Caco-2 (cell line): ENCODE results near the gene PLP2. TPM values are rescaled to one million over a fixed set of nuclear protein-coding genes. Genes with fewer than 3 reads are reported as not detected.

Experiments used
- BruUV-seq: library from RNA; stranded (reverse); fragments of 400-500 nt; replicated peaks from 2 replicates; lab custom pipeline; 2021; lab: Mats Ljungman, UMichigan
- CTCF ChIA-PET: fragments of 300-600 bp; sonication (Branson Sonifier 250); formaldehyde crosslinking; loops from one replicate; lab custom pipeline; 2022; ENCODE audit warnings: antibody characterized with exemption; lab: Charles Lee
- POLR2A ChIA-PET: fragments of 300-600 bp; sonication (Branson Sonifier 250); formaldehyde crosslinking; loops from one replicate; lab custom pipeline; 2022; ENCODE audit warnings: antibody characterized with exemption; lab: Charles Lee
- DNase-seq, 2 experiments: peaks; one replicate each; pipeline versions ENCODE4 v3.0.0 to v3.0.0-alpha.2; 2020 to 2022
- H3K27me3 ChIP-seq: replicated peaks from 2 replicates; pipeline ENCODE4 v1.6.0; 2011; ENCODE audit warnings: low read length; ENCODE audit not compliant: control insufficient read depth, insufficient read depth
- H3K36me3 ChIP-seq: 2 replicates; pipeline ENCODE4 v1.5.1; 2011; ENCODE audit warnings: low read length; ENCODE audit not compliant: control insufficient read depth, insufficient read depth
- H3K4me1 ChIP-seq: fragments of 250-450 bp; sonication (Bioruptor Pico); 2 replicates; pipeline ENCODE4 v1.5.1; 2020; ENCODE audit warnings: mild to moderate bottlenecking
- H3K4me3 ChIP-seq: 2 replicates; pipeline ENCODE4 v1.5.1; 2011; ENCODE audit warnings: low read depth, mild to moderate bottlenecking, control low read depth, low read length
- H3K9me3 ChIP-seq: fragments of 250-450 bp; sonication (Bioruptor Pico); 2 replicates; pipeline ENCODE4 v1.5.1; 2020; ENCODE audit warnings: mild to moderate bottlenecking, moderate library complexity
- H3K27ac Mint-ChIP-seq: one replicate; pipeline ENCODE4 v1.8.0; 2022; ENCODE audit warnings: mixed read lengths; ENCODE audit not compliant: unreplicated experiment
- H3K27me3 Mint-ChIP-seq: one replicate; pipeline ENCODE4 v1.8.0; 2022; ENCODE audit warnings: mixed read lengths; ENCODE audit not compliant: insufficient read depth, unreplicated experiment
- H3K36me3 Mint-ChIP-seq: one replicate; pipeline ENCODE4 v1.8.0; 2022; ENCODE audit warnings: mild to moderate bottlenecking, mixed read lengths; ENCODE audit not compliant: insufficient read depth, unreplicated experiment
- H3K4me1 Mint-ChIP-seq: one replicate; pipeline ENCODE4 v1.8.0; 2022; ENCODE audit warnings: low read depth, mixed read lengths; ENCODE audit not compliant: unreplicated experiment
- H3K4me3 Mint-ChIP-seq: one replicate; pipeline ENCODE4 v1.8.0; 2022; ENCODE audit warnings: mild to moderate bottlenecking, moderate library complexity, mixed read lengths; ENCODE audit not compliant: unreplicated experiment
- H3K9me3 Mint-ChIP-seq: one replicate; pipeline ENCODE4 v1.8.0; 2022; ENCODE audit warnings: mixed read lengths; ENCODE audit not compliant: unreplicated experiment
- intact Hi-C: fragments of 100-400 bp; cut with micrococcal nuclease; formaldehyde crosslinking; loops from one replicate; pipeline ENCODE4 v1.10.0; 2022; ENCODE audit not compliant: unreplicated experiment
- total RNA-seq: library from RNA; stranded (reverse); gene quantifications from 2 replicates; pipeline ENCODE4 v1.2.3, GENCODE V29; 2022
- TF ChIP-seq, protein P1 (sequence below), 2 experiments: fragments of 200-600 bp in 1 of 2; IDR thresholded peaks; 1 replicate in 1 of 2; 2 replicates in 1 of 2; pipeline versions ENCODE4 v1.5.1 to v1.8.0; 2011 to 2022; ENCODE audit warnings: antibody characterized with exemption in 1 of 2, control low read depth in 1 of 2, inconsistent platforms in 1 of 2, low read depth in 1 of 2, low read length in 1 of 2, mild to moderate bottlenecking in 1 of 2, moderate library complexity in 1 of 2; ENCODE audit not compliant: insufficient read depth in 1 of 2, severe bottlenecking in 1 of 2, unreplicated experiment in 1 of 2

PLP2 gene
- total RNA-seq, 1 experiment from 2014 or later = 54.2 TPM

DNA sequence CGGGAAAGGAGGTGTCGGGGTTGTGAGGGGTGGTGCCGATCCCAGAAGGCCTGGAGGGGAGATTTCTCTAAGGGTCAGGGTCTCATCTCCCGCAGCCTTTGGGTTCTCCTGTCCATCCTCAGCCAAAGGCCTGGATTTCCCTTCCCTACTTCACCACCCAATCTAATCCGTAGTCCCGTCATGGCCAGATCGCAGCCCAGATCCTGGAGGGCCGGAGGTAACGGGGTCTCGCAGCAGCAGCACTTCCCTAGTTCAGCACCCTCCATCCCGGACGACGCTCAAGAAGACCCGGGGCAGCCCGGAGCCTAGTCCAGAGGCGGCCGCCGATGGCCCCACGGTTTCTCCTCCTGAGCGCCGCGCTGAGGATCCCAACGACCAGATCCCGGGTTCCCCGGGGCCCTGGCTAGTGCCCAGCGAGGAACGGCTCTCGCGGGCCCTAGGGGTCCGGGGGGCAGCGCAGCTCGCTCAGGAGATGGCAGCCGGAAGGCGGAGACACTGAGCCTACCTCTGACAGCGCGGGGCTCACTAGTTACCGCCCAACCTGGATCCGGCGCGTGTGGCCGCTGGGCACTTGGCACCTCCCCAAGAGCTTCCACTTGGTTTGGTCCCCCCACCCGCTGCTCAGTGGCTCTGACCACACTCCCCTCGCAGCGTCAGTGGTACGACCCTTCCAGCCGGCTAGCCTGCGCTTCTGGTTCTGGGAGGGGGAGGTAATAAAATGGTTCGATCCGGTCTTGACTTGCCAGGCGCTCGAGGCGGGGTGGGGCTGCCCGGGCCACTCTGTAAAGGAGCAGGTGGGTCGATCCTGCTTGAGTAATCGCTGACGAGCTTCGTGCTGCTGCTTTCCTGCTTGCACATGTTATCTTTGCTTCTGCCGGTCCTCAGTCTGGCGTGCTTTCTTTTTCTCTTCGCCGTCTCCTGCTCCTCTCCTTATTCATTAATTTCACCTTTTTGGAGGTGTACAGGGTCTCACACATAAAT is 5.5 kb upstream of the PLP2 start:
- ChIA-PET CTCF (no interaction called here), POLR2A (no interaction called here)
- H3K36me3 ChIP-seq = no peaks in the 10 kb centered on the region
- Mint-ChIP-seq H3K4me3 (no peak overlapping the region), H3K36me3 (peaks cover 9% of the 10 kb centered on the region), H3K27ac (no peak overlapping the region), H3K4me1 (peaks cover 7% of the 10 kb centered on the region), H3K9me3 (no peaks in the 10 kb centered on the region), H3K27me3 (no peaks in the 10 kb centered on the region)
- no TSS peak for BruUV-seq
- no peaks in the 10 kb centered on the region for H3K4me1 ChIP-seq
- H3K4me3 ChIP-seq = no peak overlapping the region
- TF ChIP-seq, protein P1, sequence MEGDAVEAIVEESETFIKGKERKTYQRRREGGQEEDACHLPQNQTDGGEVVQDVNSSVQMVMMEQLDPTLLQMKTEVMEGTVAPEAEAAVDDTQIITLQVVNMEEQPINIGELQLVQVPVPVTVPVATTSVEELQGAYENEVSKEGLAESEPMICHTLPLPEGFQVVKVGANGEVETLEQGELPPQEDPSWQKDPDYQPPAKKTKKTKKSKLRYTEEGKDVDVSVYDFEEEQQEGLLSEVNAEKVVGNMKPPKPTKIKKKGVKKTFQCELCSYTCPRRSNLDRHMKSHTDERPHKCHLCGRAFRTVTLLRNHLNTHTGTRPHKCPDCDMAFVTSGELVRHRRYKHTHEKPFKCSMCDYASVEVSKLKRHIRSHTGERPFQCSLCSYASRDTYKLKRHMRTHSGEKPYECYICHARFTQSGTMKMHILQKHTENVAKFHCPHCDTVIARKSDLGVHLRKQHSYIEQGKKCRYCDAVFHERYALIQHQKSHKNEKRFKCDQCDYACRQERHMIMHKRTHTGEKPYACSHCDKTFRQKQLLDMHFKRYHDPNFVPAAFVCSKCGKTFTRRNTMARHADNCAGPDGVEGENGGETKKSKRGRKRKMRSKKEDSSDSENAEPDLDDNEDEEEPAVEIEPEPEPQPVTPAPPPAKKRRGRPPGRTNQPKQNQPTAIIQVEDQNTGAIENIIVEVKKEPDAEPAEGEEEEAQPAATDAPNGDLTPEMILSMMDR (IDR thresholded peaks at IDR 0.05; ENCODE audit: insufficient read depth in 1 of 2, low read depth in 1 of 2, low read length in 1 of 2, severe bottlenecking in 1 of 2, unreplicated experiment in 1 of 2) = no peak
- no peaks in the 10 kb centered on the region for H3K9me3 ChIP-seq
- intact Hi-C loops = no loop called here
- peak in 1 of 2 experiments; percentile 55 for DNase-seq
- no peaks in the 10 kb centered on the region for H3K27me3 ChIP-seq

DNA sequence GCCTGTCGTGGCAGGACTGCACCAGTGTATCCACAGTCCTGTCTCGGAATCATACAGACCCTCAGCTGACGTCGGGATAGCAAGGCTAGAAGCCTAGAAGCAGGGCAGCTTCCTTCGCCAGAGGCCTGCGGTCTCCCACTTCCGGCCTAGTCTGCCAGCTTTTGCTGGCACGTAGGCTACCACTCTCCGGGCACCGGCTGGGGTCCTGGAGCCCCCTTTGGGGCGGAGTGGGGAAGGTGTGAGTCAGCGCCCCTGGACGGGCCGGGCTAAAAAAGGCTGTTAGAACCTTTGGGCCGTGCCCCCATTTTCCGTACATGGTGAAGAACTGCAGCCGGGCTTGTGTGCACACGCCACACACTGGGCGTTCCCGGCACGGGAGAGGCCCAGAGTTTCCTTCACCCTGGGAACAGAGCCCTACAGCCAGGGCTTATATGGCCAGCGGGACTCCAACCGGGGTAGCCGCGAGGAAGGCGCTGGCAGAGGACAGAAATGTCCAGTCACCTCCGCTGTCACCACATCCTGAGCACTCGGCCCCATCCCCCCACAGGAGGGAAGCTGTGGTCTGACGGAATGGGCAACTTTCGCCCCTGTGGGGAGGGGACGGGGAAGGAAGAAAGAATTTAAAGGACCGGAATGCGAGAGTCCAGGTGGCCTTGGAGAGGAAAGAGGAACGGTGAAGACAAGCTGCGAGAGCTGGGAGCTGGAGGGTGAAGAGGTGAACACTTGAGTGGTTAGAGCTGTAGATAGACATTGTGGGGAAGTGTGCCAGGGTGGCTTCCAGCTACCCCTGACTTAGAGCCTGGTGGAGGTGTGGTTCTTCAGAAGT is 4.6 kb upstream of the PLP2 start:
- no peaks in the 10 kb centered on the region for H3K9me3 ChIP-seq
- H3K4me1 ChIP-seq = no peaks in the 10 kb centered on the region
- H3K4me3 Mint-ChIP-seq = no peak overlapping the region
- H3K4me1 Mint-ChIP-seq = peaks cover 7% of the 10 kb centered on the region
- ChIA-PET POLR2A (no interaction called here), CTCF (no interaction called here)
- no peak overlapping the region for H3K27ac Mint-ChIP-seq
- H3K36me3 ChIP-seq = no peaks in the 10 kb centered on the region
- H3K27me3 ChIP-seq = no peaks in the 10 kb centered on the region
- H3K9me3 Mint-ChIP-seq = no peaks in the 10 kb centered on the region
- BruUV-seq = no TSS peak
- DNase-seq = no peak
- H3K36me3 Mint-ChIP-seq = peaks cover 14% of the 10 kb centered on the region
- H3K27me3 Mint-ChIP-seq = no peaks in the 10 kb centered on the region
- TF ChIP-seq, protein P1 (IDR thresholded peaks at IDR 0.05; ENCODE audit: insufficient read depth in 1 of 2, low read depth in 1 of 2, low read length in 1 of 2, severe bottlenecking in 1 of 2, unreplicated experiment in 1 of 2) = no peak
- no peak overlapping the region for H3K4me3 ChIP-seq
- intact Hi-C loops = no loop called here

GRCh38 chrX:49167740-49168108 is 4.0 kb upstream of the PLP2 start:
- TF ChIP-seq, protein P1 (IDR thresholded peaks at IDR 0.05; ENCODE audit: insufficient read depth in 1 of 2, low read depth in 1 of 2, low read length in 1 of 2, severe bottlenecking in 1 of 2, unreplicated experiment in 1 of 2) = no peak
- no peaks in the 10 kb centered on the region for H3K9me3 ChIP-seq
- Mint-ChIP-seq H3K4me3 (no peak overlapping the region), H3K27ac (no peak overlapping the region), H3K9me3 (no peaks in the 10 kb centered on the region), H3K4me1 (peaks cover 7% of the 10 kb centered on the region), H3K36me3 (peaks cover 14% of the 10 kb centered on the region), H3K27me3 (no peaks in the 10 kb centered on the region)
- no peak for DNase-seq
- no peaks in the 10 kb centered on the region for H3K4me1 ChIP-seq
- intact Hi-C loops = no loop called here
- no TSS peak for BruUV-seq
- H3K4me3 ChIP-seq = no peak overlapping the region
- ChIA-PET CTCF (no interaction called here), POLR2A (no interaction called here)
- H3K36me3 ChIP-seq = no peaks in the 10 kb centered on the region
- no peaks in the 10 kb centered on the region for H3K27me3 ChIP-seq
